ENCODE results near the gene HAUS8.

HAUS8 gene

GRCh38 chr19:17023805-17024204 lies 51.4 kb downstream of the HAUS8 start:
- Histone ChIP-seq H3K4me3 (ENCODE audit: low read depth in 1 of 2, low read length in 1 of 2) (no peak overlapping the region), H3K4me1 (ENCODE audit: control insufficient read depth in 1 of 2, insufficient read depth in 1 of 2, low read depth in 1 of 2, low read length in 1 of 2) (peaks cover 12 to 17% of the 10 kb centered on the region in 2 experiments), H3K36me3 (no peaks in the 10 kb centered on the region), H3K27ac (no peak overlapping the region), H3K9me3 (no peaks in the 10 kb centered on the region), H3K27me3 (peaks cover 60% of the 10 kb centered on the region)
- no peak for TF ChIP-seq CTCF (IDR thresholded peaks at IDR 0.05)

GRCh38 chr19:17022738-17023137 lies 52.5 kb downstream of the HAUS8 start:
- Histone ChIP-seq H3K4me3 (ENCODE audit: low read depth in 1 of 2, low read length in 1 of 2) (no peak overlapping the region), H3K9me3 (no peaks in the 10 kb centered on the region), H3K27ac (no peak overlapping the region), H3K27me3 (peaks cover 50% of the 10 kb centered on the region), H3K36me3 (no peaks in the 10 kb centered on the region), H3K4me1 (ENCODE audit: control insufficient read depth in 1 of 2, insufficient read depth in 1 of 2, low read depth in 1 of 2, low read length in 1 of 2) (peaks cover 12 to 17% of the 10 kb centered on the region in 2 experiments)
- TF ChIP-seq CTCF (IDR thresholded peaks at IDR 0.05) = no peak

- Histone ChIP-seq H3K36me3 (no peaks in the 10 kb centered on the region), H3K27me3 (peaks cover 42% of the 10 kb centered on the region), H3K4me1 (ENCODE audit: control insufficient read depth in 1 of 2, insufficient read depth in 1 of 2, low read depth in 1 of 2, low read length in 1 of 2) (peaks cover 12 to 17% of the 10 kb centered on the region in 2 experiments), H3K4me3 (ENCODE audit: low read depth in 1 of 2, low read length in 1 of 2) (no peak overlapping the region), H3K9me3 (no peaks in the 10 kb centered on the region), H3K27ac (peak overlapping the region; percentile 25)
- no peak for TF ChIP-seq CTCF (IDR thresholded peaks at IDR 0.05)
Observed at GRCh38 chr19:17021793-17022590, 53.3 kb downstream of the HAUS8 start.

- H3K9me3 ChIP-seq = no peaks in the 10 kb centered on the region
- no peaks in the 10 kb centered on the region for H3K36me3 ChIP-seq
- H3K4me3 ChIP-seq (ENCODE audit: low read depth in 1 of 2, low read length in 1 of 2) = no peak overlapping the region
- H3K27ac ChIP-seq = peak overlapping the region; percentile 25
- peaks cover 38% of the 10 kb centered on the region for H3K27me3 ChIP-seq
- H3K4me1 ChIP-seq (ENCODE audit: control insufficient read depth in 1 of 2, insufficient read depth in 1 of 2, low read depth in 1 of 2, low read length in 1 of 2) = peaks cover 12 to 17% of the 10 kb centered on the region in 2 experiments
- TF ChIP-seq CTCF (IDR thresholded peaks at IDR 0.05) = no peak
Observed at GRCh38 chr19:17021328-17021727, 53.9 kb downstream of the HAUS8 start.

- Histone ChIP-seq H3K36me3 (no peaks in the 10 kb centered on the region), H3K27me3 (peaks cover 38% of the 10 kb centered on the region), H3K27ac (no peak overlapping the region), H3K4me1 (ENCODE audit: control insufficient read depth in 1 of 2, insufficient read depth in 1 of 2, low read depth in 1 of 2, low read length in 1 of 2) (peaks cover 12 to 17% of the 10 kb centered on the region in 2 experiments), H3K9me3 (no peaks in the 10 kb centered on the region), H3K4me3 (ENCODE audit: low read depth in 1 of 2, low read length in 1 of 2) (no peak overlapping the region)
- TF ChIP-seq CTCF (IDR thresholded peaks at IDR 0.05) = no peak
Observed at GRCh38 chr19:17020823-17021222, 54.4 kb downstream of the HAUS8 start.
